Measurements from ENCODE around the gene RTF1. TPM values are rescaled to one million over a fixed set of nuclear protein-coding genes. Genes with fewer than 3 reads are reported as not detected.

The RTF1 gene
- total RNA-seq, 1 donor from 2014 or later = 27.1 TPM

DNA sequence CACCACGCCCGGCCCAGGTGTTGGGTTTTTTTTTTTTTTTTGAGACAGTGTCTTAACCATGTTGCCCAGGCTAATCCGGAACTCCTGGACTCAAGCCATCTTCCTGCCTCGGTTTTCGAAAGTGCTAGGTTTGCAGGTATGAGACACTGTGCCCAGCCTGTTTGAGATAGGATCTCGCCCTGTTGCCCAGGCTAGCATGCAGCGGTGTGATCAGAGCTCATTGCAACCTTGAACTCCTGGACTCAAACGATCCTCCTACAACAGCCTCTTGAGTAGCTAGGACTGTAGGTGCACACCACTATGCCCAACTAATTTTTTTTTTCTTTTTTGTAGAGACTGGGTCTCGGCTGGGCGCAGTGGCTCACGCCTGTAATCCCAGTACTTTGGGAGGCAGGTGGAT lies 56.5 kb downstream of the RTF1 start:
- TF ChIP-seq, protein P1, sequence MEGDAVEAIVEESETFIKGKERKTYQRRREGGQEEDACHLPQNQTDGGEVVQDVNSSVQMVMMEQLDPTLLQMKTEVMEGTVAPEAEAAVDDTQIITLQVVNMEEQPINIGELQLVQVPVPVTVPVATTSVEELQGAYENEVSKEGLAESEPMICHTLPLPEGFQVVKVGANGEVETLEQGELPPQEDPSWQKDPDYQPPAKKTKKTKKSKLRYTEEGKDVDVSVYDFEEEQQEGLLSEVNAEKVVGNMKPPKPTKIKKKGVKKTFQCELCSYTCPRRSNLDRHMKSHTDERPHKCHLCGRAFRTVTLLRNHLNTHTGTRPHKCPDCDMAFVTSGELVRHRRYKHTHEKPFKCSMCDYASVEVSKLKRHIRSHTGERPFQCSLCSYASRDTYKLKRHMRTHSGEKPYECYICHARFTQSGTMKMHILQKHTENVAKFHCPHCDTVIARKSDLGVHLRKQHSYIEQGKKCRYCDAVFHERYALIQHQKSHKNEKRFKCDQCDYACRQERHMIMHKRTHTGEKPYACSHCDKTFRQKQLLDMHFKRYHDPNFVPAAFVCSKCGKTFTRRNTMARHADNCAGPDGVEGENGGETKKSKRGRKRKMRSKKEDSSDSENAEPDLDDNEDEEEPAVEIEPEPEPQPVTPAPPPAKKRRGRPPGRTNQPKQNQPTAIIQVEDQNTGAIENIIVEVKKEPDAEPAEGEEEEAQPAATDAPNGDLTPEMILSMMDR (IDR thresholded peaks at IDR 0.05) = no peak
- DNase-seq = no peak
- Histone ChIP-seq H3K9me3 (no peaks in the 10 kb centered on the region), H3K36me3 (peaks cover 96% of the 10 kb centered on the region), H3K27ac (no peak overlapping the region), H3K4me1 (no peaks in the 10 kb centered on the region), H3K27me3 (ENCODE audit: low read depth) (no peaks in the 10 kb centered on the region), H3K4me3 (no peak overlapping the region)
- no peak for ATAC-seq
- intact Hi-C loops (cut with DNase I) = no loop called here

DNA sequence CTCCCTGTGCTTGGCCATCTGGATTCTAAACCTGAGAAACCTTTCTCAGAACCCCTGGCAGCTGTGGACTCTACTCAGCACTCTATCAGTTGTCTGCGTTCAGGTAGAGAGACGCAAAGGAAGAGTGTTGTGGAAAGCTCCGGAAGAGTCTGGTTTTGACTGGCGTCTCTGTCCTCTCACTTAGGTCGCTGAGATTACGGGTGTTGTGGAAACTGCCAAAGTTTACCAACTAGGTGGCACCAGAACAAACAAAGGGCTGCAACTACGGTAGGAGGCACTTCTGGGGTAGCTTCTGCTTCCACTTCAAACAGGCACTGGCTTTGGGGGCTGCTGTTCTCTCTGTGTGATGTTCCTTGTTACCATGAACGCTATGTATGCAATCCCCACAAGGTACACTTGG lies 57.5 kb downstream of the RTF1 start:
- Histone ChIP-seq H3K27me3 (ENCODE audit: low read depth) (no peaks in the 10 kb centered on the region), H3K4me3 (no peak overlapping the region), H3K4me1 (no peaks in the 10 kb centered on the region), H3K9me3 (no peaks in the 10 kb centered on the region), H3K27ac (no peak overlapping the region), H3K36me3 (peaks cover 100% of the 10 kb centered on the region)
- no peak for DNase-seq
- TF ChIP-seq, protein P1 (IDR thresholded peaks at IDR 0.05) = no peak
- no peak for ATAC-seq
- intact Hi-C loops (cut with DNase I) = no loop called here

DNA sequence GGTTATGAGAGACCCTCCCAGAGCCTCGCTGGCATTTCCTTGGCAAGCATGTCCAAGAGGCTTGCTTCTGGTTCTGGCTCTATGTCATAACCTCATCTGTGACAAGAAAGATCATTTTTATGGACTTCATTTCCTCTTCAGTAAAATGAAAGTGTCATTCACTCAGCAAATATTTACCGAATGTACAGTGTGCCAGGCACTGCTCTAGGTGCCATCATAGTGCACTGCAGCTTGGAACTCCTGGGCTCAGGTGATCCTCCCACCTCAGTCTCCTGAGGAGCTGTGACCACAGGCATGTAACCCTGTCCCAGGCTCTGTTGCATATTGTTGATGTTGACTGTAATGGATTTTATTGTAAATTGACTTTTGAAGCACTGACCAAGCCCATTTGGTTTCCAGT lies 58.0 kb downstream of the RTF1 start:
- intact Hi-C loops (cut with DNase I) = no loop called here
- no peaks in the 10 kb centered on the region for H3K27me3 ChIP-seq (ENCODE audit: low read depth)
- DNase-seq (no peak), ATAC-seq (no peak)
- H3K36me3 ChIP-seq = peaks cover 100% of the 10 kb centered on the region
- no peaks in the 10 kb centered on the region for H3K4me1 ChIP-seq
- no peaks in the 10 kb centered on the region for H3K9me3 ChIP-seq
- no peak overlapping the region for H3K4me3 ChIP-seq
- TF ChIP-seq, protein P1 (IDR thresholded peaks at IDR 0.05) = no peak
- no peak overlapping the region for H3K27ac ChIP-seq

DNA sequence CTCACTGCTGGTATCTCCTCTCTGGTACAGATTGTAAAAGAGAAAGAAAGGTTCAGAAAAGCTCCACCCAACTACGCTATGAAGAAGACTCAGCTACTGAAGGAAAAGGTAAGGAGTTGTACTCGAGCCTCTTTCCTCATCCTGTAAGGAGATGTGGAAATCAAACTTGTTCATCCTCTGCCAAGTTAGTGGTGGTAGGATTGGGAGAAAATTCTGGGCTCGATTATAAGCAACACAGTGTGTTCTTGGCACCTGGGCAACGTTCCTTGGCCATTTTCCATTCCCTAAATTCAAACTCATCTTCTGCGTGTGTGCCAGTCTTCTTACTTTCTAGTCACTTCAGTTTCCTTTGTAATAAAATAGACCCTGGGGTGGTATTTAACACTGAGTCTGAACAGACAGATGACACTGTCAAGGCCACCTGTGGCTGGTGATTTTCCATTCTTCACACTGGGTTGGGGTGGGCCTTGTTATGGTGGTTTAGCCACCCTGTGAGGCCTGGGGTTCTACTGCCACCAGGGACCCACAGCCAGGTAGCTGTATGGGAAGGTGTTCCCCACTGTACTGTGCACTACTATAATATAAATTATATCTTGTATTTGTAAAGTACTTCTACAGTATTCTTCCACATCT lies 59.6 kb downstream of the RTF1 start:
- DNase-seq (no peak), ATAC-seq (no peak)
- no peak overlapping the region for H3K27ac ChIP-seq

DNA sequence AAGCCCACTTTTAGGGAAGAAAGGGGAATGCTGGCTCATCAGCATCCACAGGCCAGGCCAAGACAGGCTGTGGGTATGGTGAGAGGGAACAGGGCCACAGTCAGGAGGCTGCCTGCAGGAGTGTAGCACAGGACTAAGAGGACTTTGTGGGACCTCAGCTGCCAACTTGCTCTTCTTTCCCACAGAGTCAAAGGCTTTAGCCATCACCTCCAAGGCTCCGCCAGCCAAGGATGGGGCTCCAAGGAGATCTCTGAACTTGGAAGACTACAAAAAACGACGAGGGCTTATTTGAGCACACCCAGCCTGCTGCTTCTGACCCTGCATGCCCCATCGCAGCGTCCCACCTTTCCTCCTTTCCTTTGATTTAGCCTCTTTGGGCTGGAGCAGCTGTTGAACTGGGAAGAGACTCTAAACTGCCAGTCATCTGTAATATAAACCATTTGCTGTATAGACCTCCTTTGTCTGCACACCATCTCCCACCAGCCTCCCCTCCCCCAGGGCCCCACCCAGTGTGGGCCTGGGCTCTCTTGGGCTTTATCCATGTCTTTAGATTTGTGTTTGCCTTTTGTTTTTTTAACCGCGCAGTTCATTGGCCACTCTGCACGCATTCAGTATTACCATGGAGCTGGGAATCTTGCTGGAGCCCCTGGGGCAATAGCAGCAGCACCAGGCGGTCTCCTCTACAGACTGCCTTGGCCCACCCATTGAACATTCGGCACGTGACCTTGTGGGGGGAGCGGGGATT lies 63.7 kb downstream of the RTF1 start:
- peaks cover 71% of the 10 kb centered on the region for H3K36me3 ChIP-seq
- H3K9me3 ChIP-seq = no peaks in the 10 kb centered on the region
- H3K27me3 ChIP-seq (ENCODE audit: low read depth) = no peaks in the 10 kb centered on the region
- H3K27ac ChIP-seq = no peak overlapping the region
- no peaks in the 10 kb centered on the region for H3K4me1 ChIP-seq
- ATAC-seq (no peak), DNase-seq (no peak)
- intact Hi-C loops (cut with DNase I) = no loop called here
- TF ChIP-seq, protein P1 (IDR thresholded peaks at IDR 0.05) = no peak
- H3K4me3 ChIP-seq = no peak overlapping the region

More for the DNA sequence above, 59.6 kb downstream of the RTF1 start:
- no peaks in the 10 kb centered on the region for H3K4me1 ChIP-seq
- intact Hi-C loops (cut with DNase I) = no loop called here
- no peaks in the 10 kb centered on the region for H3K9me3 ChIP-seq
- H3K27me3 ChIP-seq (ENCODE audit: low read depth) = no peaks in the 10 kb centered on the region
- peaks cover 100% of the 10 kb centered on the region for H3K36me3 ChIP-seq
- TF ChIP-seq, protein P1 (IDR thresholded peaks at IDR 0.05) = no peak
- no peak overlapping the region for H3K4me3 ChIP-seq

Measured in lower lobe of right lung (tissue), 2 donors.